ENCODE results near the gene PRDX4. TPM values are rescaled to one million over a fixed set of nuclear protein-coding genes. Genes with fewer than 3 reads are reported as not detected.
A peak's percentile ranks its signal among the peaks of the same experiment; 100 is the strongest.
"Not testable (repeated sequence)": the region's sequence is repeated elsewhere in the genome, so short reads cannot be mapped to it uniquely, and the experiment has no call there.

The PRDX4 gene
- total RNA-seq, 1 experiment from 2014 or later = 142 TPM

- peak; percentile 3; the same call in 1 of the 2 replicates for TF ChIP-seq ZNF396 (CRISPR knock-in tag; IDR thresholded peaks at IDR 0.05; ENCODE audit: borderline replicate concordance)
- CTCF ChIA-PET; H3K27me3 Mint-ChIP-seq (ENCODE audit: low read depth); H3K9me3 Mint-ChIP-seq; POLR2A ChIA-PET: not testable (repeated sequence)
- Mint-ChIP-seq H3K36me3 (peaks cover 11% of the 10 kb centered on the region; the same call in 1 of the 2 replicates), H3K4me3 (peak overlapping the region; percentile 57), H3K27ac (peak overlapping the region; percentile 98), H3K4me1 (peaks cover 32% of the 10 kb centered on the region)
- ATAC-seq (peak; percentile 28), DNase-seq (ENCODE audit: low spot score) (peak; percentile 11)
These were observed 7.1 kb upstream of the PRDX4 start for GRCh38 chrX:23660083-23660765.

- CTCF ChIA-PET = no interaction called here
- Mint-ChIP-seq H3K4me1 (peaks cover 32% of the 10 kb centered on the region), H3K9me3 (no peaks in the 10 kb centered on the region), H3K4me3 (peak overlapping the region; percentile 57; the same call in 1 of the 2 replicates), H3K27me3 (ENCODE audit: low read depth) (no peaks in the 10 kb centered on the region), H3K27ac (peak overlapping the region; percentile 98), H3K36me3 (peaks cover 11% of the 10 kb centered on the region; the same call in 1 of the 2 replicates)
- ATAC-seq (peak; percentile 69), DNase-seq (ENCODE audit: low spot score) (no peak)
- POLR2A ChIA-PET = no interaction called here
- TF ChIP-seq MXD4 (CRISPR knock-in tag; IDR thresholded peaks at IDR 0.05; ENCODE audit: borderline replicate concordance) (peak; percentile 42; the same call in 1 of the 2 replicates), ELF4 (CRISPR knock-in tag; IDR thresholded peaks at IDR 0.05; ENCODE audit: low read depth) (no peak)
These were observed 6.5 kb upstream of the PRDX4 start for GRCh38 chrX:23660766-23661132.

GRCh38 chrX:23661671-23662070 lies 5.6 kb upstream of the PRDX4 start:
- POLR2A ChIA-PET = no interaction called here
- DNase-seq (ENCODE audit: low spot score) (no peak), ATAC-seq (no peak)
- Mint-ChIP-seq H3K27me3 (ENCODE audit: low read depth) (no peaks in the 10 kb centered on the region), H3K9me3 (no peaks in the 10 kb centered on the region), H3K4me1 (peaks cover 39% of the 10 kb centered on the region), H3K36me3 (peaks cover 6% of the 10 kb centered on the region; the same call in 1 of the 2 replicates), H3K27ac (no peak overlapping the region), H3K4me3 (no peak overlapping the region)
- CTCF ChIA-PET = no interaction called here
- TF ChIP-seq NFE2L1 (CRISPR knock-in tag; IDR thresholded peaks at IDR 0.05) (no peak), JUN (CRISPR knock-in tag; IDR thresholded peaks at IDR 0.05) (no peak), ZBTB21 (CRISPR knock-in tag; IDR thresholded peaks at IDR 0.05; ENCODE audit: borderline replicate concordance) (no peak), ZNF423 (CRISPR knock-in tag; IDR thresholded peaks at IDR 0.05) (no peak), PREB (CRISPR knock-in tag; IDR thresholded peaks at IDR 0.05; ENCODE audit: borderline replicate concordance) (no peak), CREM (CRISPR knock-in tag; IDR thresholded peaks at IDR 0.05) (no peak), GTF2I (CRISPR knock-in tag; conservative IDR thresholded peaks at IDR 0.05) (no peak), ZNF416 (CRISPR knock-in tag; IDR thresholded peaks at IDR 0.05) (no peak), AFF4 (CRISPR knock-in tag; IDR thresholded peaks at IDR 0.05; ENCODE audit: borderline replicate concordance) (no peak)

- peaks cover 43% of the 10 kb centered on the region for H3K4me1 Mint-ChIP-seq
- no peak overlapping the region for H3K27ac Mint-ChIP-seq
- 0 out of 2 replicates have a peak, but pooled peaks cover 6% of the 10 kb centered on the region for H3K36me3 Mint-ChIP-seq
- ATAC-seq (no peak), DNase-seq (ENCODE audit: low spot score) (no peak)
- no peaks in the 10 kb centered on the region for H3K9me3 Mint-ChIP-seq
- ChIA-PET POLR2A (no interaction called here), CTCF (no interaction called here)
- H3K4me3 Mint-ChIP-seq = no peak overlapping the region
- H3K27me3 Mint-ChIP-seq (ENCODE audit: low read depth) = no peaks in the 10 kb centered on the region
- TF ChIP-seq IRF2 (CRISPR knock-in tag; IDR thresholded peaks at IDR 0.05; ENCODE audit: borderline replicate concordance, low read depth) (no peak), TEAD1 (CRISPR knock-in tag; IDR thresholded peaks at IDR 0.05) (no peak), ZNF138 (CRISPR knock-in tag; conservative IDR thresholded peaks at IDR 0.05) (no peak), ZNF532 (CRISPR knock-in tag; IDR thresholded peaks at IDR 0.05; ENCODE audit: borderline replicate concordance) (no peak), GTF2I (CRISPR knock-in tag; conservative IDR thresholded peaks at IDR 0.05) (no peak), SMAD3 (CRISPR knock-in tag; IDR thresholded peaks at IDR 0.05; ENCODE audit: borderline replicate concordance) (no peak), MYBL2 (CRISPR knock-in tag; IDR thresholded peaks at IDR 0.05) (no peak)
These were observed 5.1 kb upstream of the PRDX4 start for GRCh38 chrX:23662187-23662586.

Measured in WTC11 (cell line).